GM12892 (cell line): Measurements from ENCODE around the gene SLC25A41.

Source experiments
- POLR2A ChIP-seq: IDR thresholded peaks from 2 replicates; pipeline ENCODE4 v1.6.1; 2011; ENCODE audit warnings: low read depth, low read length, control low read depth
- POLR2AphosphoS5 ChIP-seq: IDR thresholded peaks from 2 replicates; pipeline ENCODE4 v1.6.1; 2011; ENCODE audit warnings: low read depth, low read length, control low read depth
- TAF1 ChIP-seq: IDR thresholded peaks from 2 replicates; pipeline ENCODE4 v1.6.1; 2011; ENCODE audit warnings: low read depth, mild to moderate bottlenecking, control low read depth, low read length, borderline replicate concordance

- TF ChIP-seq POLR2AphosphoS5: no peak; the same call in 1 of the 2 replicates
- no peak for TF ChIP-seq POLR2A
- TF ChIP-seq TAF1: no peak
These were observed 47.4 kb upstream of the SLC25A41 start for GRCh38 chr19:6480848-6481415.
